ENCODE measurements around the gene ZNF287. TPM values are rescaled to one million over a fixed set of nuclear protein-coding genes. Genes with fewer than 3 reads are reported as not detected.
"Not testable (repeated sequence)": the region's sequence is repeated elsewhere in the genome, so short reads cannot be mapped to it uniquely, and the experiment has no call there.

The ZNF287 gene
- total and polyA plus RNA-seq, 2 donors (not counting 3 experiments of a cell fraction or from before 2014, with no cell fraction given): 3.6 to 5.5 TPM

GRCh38 chr17:16527298-16527697, 41.7 kb downstream of the ZNF287 start:
- no peak overlapping the region for H3K4me3 ChIP-seq (replicated peaks in 1 of 3; ENCODE audit: insufficient read depth in 1 of 3, low read depth in 1 of 3, low read length in 3 of 3)
- DNase-seq (ENCODE audit: low read depth, low spot score) (no peak), FAIRE-seq (no peak)
- H3K4me2 ChIP-seq (ENCODE audit: insufficient read depth, low read length): no peak overlapping the region
- H3K36me3 ChIP-seq (ENCODE audit: control insufficient read depth in 2 of 2, extremely low read depth in 1 of 2, insufficient read depth in 2 of 2, low read length in 2 of 2): no peaks in the 10 kb centered on the region
- intact Hi-C loops (cut with micrococcal nuclease): no loop called here
- POLR2A ChIA-PET: no interaction called here
- H3K4me1 ChIP-seq (ENCODE audit: control insufficient read depth, extremely low read depth, insufficient read depth, low read length): no peaks in the 10 kb centered on the region
- no peaks in the 10 kb centered on the region for H3K79me2 ChIP-seq (ENCODE audit: control insufficient read depth, insufficient read depth, low read length)
- H3K27ac ChIP-seq (ENCODE audit: insufficient read depth, low read depth, low read length): no peak overlapping the region
- no peak overlapping the region for H2AFZ ChIP-seq (ENCODE audit: low read depth, low read length)
- H3K27me3 ChIP-seq (ENCODE audit: control insufficient read depth in 2 of 2, insufficient read depth in 2 of 2, low read length in 2 of 2): peaks cover 25 to 26% of the 10 kb centered on the region in 2 experiments
- CTCF ChIA-PET: interaction anchor here (0.7 kb wide), 1 partner anchor 74 kb away, joined by 3 read pairs; no protein-coding TSS in a partner anchor
- no TSS peak for BruUV-seq (replicated peaks)
- no peaks in the 10 kb centered on the region for H4K20me1 ChIP-seq (replicated peaks; ENCODE audit: control insufficient read depth, extremely low read depth, insufficient read depth, low read length)
- no peak for TF ChIP-seq FOS (IDR thresholded peaks at IDR 0.05; ENCODE audit: borderline replicate concordance, insufficient read depth, low read length)
- TF ChIP-seq POLR2A (IDR thresholded peaks at IDR 0.05; ENCODE audit: low read depth, low read length): no peak
- TF ChIP-seq CTCF (IDR thresholded peaks at IDR 0.05; ENCODE audit: extremely low read depth in 1 of 2, insufficient read depth in 1 of 2, low read depth in 1 of 2, low read length in 2 of 2): no peak
- no peak for TF ChIP-seq MYC (IDR thresholded peaks at IDR 0.05; ENCODE audit: low read depth, low read length)
- no peak for TF ChIP-seq POLR2AphosphoS5 (IDR thresholded peaks at IDR 0.05; ENCODE audit: insufficient read depth, low read depth, low read length)
- TF ChIP-seq GATA2 (IDR thresholded peaks at IDR 0.05; ENCODE audit: insufficient read depth, insufficient read length, low read depth, low read length): no peak
- H3K9me1 ChIP-seq (replicated peaks; ENCODE audit: control insufficient read depth, extremely low read depth, insufficient read depth, low read length): no peaks in the 10 kb centered on the region
- H3K9me3 ChIP-seq (replicated peaks; ENCODE audit: control insufficient read depth, insufficient read depth, low read length): no peaks in the 10 kb centered on the region
- no peak overlapping the region for H3K9ac ChIP-seq (replicated peaks; ENCODE audit: extremely low read depth, insufficient read depth, low read length)
- dilution Hi-C loops (cut with MboI; ENCODE audit: extremely low pct_ligation_motif_present, low sequenced_read_pairs): no loop called here

- H3K9me1 ChIP-seq (replicated peaks; ENCODE audit: control insufficient read depth, extremely low read depth, insufficient read depth, low read length); intact Hi-C loops (cut with micrococcal nuclease); H3K4me2 ChIP-seq (ENCODE audit: insufficient read depth, low read length): not testable (repeated sequence)
Measured at GRCh38 chr17:16525556-16525955, 43.4 kb downstream of the ZNF287 start.

More at GRCh38 chr17:16525556-16525955, 43.4 kb downstream of the ZNF287 start:
- H3K9me3 ChIP-seq (replicated peaks; ENCODE audit: control insufficient read depth, insufficient read depth, low read length); H3K27ac ChIP-seq (ENCODE audit: insufficient read depth, low read depth, low read length); H3K36me3 ChIP-seq (ENCODE audit: control insufficient read depth in 2 of 2, extremely low read depth in 1 of 2, insufficient read depth in 2 of 2, low read length in 2 of 2); DNase-seq (ENCODE audit: low read depth, low spot score); H4K20me1 ChIP-seq (replicated peaks; ENCODE audit: control insufficient read depth, extremely low read depth, insufficient read depth, low read length); H3K9ac ChIP-seq (replicated peaks; ENCODE audit: extremely low read depth, insufficient read depth, low read length); FAIRE-seq; H3K4me3 ChIP-seq (replicated peaks in 1 of 3; ENCODE audit: insufficient read depth in 1 of 3, low read depth in 1 of 3, low read length in 3 of 3); BruUV-seq (replicated peaks); H3K4me1 ChIP-seq (ENCODE audit: control insufficient read depth, extremely low read depth, insufficient read depth, low read length); H3K79me2 ChIP-seq (ENCODE audit: control insufficient read depth, insufficient read depth, low read length); dilution Hi-C loops (cut with MboI; ENCODE audit: extremely low pct_ligation_motif_present, low sequenced_read_pairs); H2AFZ ChIP-seq (ENCODE audit: low read depth, low read length): not testable (repeated sequence)
- H3K27me3 ChIP-seq (ENCODE audit: control insufficient read depth in 2 of 2, insufficient read depth in 2 of 2, low read length in 2 of 2): peaks cover 23 to 25% of the 10 kb centered on the region in 2 experiments
- POLR2A ChIA-PET: interaction anchor here (1.2 kb wide), 1 partner anchor 10 kb away, joined by 3 read pairs; no protein-coding TSS in a partner anchor
- peak in 1 of 2 donors; percentile 10 for TF ChIP-seq CTCF (IDR thresholded peaks at IDR 0.05; ENCODE audit: extremely low read depth in 1 of 2, insufficient read depth in 1 of 2, low read depth in 1 of 2, low read length in 2 of 2)
- CTCF ChIA-PET: interaction anchor here (0.6 to 10.8 kb wide), 9 partner anchors 9 to 162 kb away, joined by 3 to 440 read pairs (median 5); no protein-coding TSS in a partner anchor

Measured in endothelial cell of umbilical vein (primary cell).